GM19238 (cell line): Measurements from ENCODE around the gene NUP93.

Source experiments
- DNase-seq: peaks from one replicate; pipeline ENCODE4 v3.0.0; 2011; ENCODE audit warnings: low spot score; ENCODE audit not compliant: insufficient read length

Gene NUP93

DNA sequence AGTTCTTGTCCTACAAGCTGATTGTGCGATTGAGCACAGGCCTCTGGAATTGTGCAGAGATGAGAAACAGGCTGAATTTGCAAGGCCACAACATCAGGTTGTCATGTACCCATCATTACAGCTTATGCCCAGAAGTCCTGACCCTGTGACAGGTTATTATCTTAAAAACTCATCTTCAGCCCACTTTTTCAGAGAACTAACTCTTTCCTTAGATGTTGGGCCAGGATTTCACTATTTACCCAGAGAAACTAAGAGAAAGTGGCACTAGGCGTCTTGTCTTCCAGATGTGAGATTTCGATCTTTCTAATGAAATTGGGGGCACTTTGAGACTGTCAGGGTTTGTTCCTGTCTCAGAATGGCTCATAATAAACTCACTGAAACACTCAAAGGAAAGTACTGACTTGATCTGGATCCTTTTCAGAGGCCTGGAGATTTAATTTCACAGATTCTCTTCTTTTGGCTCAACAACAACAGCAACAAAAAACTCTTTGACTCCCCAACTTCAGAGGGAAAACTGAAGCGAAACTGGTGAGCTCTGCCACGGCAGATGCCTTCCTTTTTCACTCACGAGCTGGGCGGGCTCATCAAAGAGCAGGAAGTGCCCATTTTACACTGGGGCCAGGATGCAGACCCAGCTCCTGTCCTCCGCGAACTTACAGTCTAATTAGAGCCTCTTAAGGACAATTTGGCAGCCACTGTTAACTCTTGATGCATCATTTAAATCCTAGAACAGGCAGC, 117.4 kb downstream of the NUP93 start:
- DNase-seq = no peak

DNA sequence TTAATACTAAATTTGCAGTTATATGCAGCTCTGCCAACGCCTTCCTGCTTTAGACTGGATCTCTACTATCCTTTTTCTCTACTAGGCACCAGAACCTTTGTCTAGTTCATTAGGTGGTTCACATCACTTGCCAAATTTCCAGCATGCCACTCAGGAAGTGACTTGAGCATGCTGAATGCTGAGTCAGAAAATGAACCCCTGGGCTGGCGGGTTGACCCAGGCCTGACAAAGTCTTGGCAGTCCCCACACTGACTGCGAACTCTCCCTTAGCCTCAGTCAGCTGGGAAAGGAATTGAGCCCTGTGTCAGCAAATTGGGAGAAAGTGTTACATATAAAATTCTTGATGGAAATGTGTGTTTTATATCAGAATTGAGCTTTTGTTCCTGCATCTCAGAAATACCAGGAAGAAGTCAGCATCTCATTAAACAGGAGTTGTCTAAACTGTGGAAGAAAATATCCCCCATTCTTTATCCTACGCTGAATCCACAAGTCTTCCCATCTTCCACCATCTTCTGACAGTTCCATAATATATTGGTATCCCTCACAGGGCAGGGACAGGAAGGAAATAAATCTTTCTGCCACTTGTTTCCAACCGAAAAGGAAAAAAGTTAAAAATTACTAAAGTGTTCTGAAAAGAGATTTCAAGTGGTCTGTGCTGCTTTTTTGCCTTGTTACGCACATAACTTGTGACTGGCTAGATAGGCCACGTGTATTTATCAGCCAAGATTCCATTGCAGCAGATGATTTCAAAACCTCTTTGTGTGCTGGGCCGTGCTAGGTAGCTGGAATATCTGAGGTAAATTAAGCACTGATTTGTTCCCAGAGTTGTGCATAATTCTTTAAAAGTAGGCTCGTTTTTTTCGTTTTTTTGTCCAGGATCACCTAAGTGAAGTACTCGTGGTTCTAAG, 118.4 kb downstream of the NUP93 start:
- DNase-seq = no peak

DNA sequence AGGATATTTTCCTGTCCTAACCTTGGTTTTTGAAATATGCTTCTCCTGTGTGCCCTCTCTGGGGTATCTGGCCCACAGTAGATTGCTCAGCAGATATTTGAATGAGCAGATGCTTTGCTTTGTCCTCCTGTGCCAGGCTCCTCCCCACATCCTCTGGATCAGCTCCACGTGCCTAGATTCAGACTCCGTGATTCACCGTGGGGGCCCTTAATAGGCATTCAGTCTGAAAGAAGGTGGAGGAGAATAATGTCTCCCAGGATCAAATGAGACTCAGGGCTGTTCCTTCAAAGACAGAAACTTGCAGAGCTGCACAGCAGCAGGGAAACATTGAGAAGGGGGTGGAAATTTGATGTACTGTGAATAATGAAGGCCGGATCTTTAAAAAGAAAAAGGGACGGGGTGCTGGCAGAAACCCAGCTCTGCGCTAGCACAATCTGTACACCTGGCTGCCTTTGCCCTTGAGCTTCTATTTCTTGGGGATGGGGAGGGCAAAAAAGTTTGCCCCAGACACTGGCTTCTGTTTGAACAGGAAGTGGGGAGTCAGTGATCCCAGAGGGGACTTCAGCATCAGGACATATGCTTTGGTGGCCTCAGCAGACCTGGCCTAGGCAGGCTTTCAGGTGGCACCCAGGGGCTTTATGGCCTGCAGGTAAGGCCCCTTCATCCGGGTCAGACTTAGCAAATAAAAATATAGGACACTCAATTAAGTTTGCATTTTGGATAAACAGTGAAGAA, 119.2 kb downstream of the NUP93 start:
- DNase-seq = no peak

DNA sequence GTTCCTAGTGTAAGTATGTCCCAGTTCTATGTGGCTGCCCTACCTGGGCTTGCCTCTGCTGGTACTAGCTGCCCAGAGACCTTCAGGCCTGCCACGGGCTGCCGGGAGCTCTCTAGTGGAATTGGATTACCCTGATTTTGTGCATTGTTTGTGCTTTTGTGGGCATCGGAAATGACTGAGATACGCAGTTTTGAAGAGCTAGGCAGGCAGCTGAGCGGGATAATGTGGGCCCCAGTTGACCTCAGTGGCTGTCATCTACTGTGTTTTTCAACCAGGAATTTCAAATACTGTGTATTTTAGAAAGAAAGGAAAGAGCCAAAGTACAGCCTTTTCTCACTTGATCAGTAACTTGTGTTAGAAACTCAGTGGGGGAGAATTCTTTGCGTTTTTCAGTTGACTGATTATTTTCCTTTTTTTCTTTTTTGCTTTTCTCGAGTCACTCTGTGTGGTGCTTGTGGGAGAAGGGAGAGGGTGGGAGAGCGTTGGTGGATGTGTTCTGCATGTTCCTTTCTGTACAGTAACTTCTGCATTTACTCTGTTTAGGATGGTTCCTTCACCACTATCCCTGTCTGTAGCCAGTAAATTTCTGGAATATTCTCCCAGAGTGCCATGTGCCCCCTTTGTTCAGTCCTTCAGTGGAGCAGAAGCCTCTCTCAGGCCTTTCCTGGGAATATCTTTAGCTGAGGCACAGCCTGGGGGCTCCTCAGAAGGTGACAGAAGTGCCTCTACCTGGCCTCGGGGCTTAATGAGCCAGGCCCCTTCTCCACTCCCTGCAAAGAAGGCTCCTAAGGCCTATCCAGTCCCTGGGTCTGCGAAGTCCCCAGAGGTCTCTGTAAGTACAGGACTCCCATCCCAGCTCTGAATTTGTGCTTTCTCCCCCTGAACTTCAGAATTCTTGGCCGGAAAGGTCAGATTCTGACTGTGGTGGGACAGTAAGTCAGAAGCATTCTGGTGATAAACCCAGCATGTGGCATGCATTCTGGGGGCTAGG, 120.1 kb downstream of the NUP93 start:
- DNase-seq = no peak

DNA sequence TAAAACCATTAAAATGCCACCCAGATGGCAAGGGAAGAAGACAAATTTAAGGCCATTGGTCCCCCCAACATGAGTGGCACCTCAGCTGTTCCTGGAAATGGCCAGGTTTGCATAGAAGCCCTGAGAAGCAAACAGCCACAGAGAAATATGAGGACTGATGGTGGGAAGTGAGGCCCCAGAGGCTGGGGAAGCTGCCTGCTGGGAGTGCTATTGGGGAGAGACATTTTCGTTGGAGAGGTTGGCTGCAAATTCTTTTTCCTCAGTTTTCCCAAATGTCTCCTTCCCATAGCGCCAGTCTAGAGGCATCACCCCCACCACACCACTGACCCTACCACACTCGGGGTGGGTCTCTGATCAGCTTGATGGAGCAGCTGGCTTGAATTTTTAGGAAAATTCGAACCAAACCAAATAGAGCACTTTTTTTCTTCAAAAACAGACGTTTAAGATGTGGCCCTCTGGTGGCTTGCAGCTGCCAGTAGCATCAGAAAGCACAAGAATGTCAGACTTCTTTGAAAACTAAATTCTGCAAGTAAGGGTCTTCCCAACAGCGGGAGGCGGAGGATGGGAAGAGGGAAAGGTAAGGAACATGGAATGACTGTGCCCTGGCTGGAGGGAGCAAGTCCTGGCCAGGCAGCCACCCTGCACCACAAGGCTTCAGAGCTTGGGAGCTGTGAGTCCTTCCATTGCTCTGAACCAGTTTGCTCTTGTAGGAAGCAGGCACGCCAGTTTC, 121.9 kb downstream of the NUP93 start:
- DNase-seq = no peak

DNA sequence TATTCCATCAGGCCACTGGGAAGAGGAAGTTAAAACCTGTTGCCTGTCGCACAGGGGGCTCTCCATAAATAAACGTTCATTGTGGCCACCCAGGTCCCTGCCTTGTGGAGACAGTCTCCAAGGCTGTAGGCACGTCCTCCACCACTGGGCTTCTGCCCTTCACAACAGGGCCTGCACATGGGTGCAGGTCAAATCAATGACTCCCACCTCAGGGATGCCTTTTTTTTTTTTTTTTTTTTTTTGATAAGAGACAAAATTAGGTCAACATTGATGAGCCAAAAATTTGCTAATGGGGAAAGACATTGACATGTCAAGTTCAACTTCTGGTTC, 122.4 kb downstream of the NUP93 start:
- no peak for DNase-seq

DNA sequence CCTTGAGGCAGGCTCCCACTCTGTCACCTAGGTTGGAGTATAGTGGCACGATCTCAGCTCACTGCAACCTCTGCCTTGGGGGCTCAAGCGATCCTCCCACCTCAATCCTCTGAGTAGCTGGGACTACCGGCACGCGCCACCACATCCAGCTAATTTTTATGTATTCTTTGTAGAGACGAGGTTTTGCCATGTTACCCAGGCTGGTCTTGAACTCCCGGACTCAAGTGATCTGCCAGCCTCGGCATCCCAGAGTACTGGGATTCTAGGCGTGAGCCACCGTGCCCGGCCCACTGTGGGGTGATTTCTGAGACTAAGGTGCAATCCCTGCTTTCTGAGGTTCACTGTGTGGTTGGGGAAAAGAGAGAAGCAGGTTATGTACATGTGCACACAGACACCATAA, 123.0 kb downstream of the NUP93 start:
- no peak for DNase-seq

DNA sequence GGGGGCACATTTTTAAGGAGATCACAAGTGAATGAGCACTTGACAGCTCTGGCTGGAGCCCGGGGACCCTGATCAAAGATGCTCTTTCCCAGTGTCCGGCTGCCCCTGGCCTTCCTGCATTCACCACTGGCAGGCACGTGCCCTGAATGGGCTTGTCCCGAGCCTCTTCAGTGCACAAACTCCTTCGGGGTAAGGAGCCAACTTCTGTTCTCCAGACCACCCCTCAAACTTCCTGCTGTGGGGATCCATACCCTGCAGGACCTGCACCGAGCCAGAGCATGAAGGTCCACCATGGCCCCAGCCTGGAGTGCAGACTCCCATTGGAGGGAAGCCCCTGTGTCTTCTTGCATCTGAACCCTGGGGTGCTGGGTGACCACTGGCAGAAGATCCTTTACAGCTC, 125.3 kb downstream of the NUP93 start:
- DNase-seq = no peak

DNA sequence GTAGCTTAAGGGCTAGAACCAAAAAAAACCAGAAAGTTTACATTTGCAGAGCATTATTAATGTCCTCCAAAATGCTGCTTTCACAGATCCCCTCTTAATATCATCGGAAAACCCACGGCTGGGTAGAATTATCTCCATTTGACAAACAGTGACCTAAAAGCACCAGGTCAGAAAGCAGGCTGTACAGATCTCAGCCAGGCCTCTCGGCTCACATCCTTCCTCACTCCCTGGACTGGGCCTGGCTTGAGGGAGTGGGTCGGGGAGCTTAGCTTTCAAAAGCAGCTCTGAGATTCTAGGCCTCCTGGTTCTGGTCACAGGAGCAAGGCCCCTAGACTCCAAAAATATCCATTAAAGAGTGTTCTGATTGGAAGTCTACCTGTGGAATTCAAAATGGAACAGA, 126.0 kb downstream of the NUP93 start:
- DNase-seq = no peak

DNA sequence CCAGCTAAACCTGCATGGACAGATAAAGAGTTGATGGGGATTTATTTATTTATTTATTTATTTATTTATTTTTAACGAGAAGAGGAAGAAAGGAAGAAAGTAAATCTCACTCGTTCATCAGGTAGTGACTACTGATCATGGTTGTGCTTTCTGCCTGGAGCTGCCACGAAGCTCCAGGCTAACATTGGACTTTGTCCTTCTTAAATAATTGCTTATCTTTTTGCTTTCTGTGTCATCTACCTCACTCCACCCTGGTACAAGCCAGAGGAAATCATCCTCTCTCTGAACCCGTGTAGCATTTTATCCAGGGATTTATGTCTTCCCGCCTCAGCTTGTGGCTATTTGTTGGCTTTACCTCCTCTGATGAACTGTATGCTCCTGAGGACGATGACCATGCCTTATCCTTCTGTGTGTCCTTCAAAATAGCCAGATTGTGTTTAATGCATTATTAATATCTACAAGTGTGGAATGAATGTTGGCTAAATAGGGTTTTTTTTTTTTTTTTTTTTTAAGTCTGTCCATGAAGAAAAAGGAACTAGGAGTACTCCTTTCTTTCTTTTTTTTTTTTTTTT, 127.0 kb downstream of the NUP93 start:
- DNase-seq = no peak

DNA sequence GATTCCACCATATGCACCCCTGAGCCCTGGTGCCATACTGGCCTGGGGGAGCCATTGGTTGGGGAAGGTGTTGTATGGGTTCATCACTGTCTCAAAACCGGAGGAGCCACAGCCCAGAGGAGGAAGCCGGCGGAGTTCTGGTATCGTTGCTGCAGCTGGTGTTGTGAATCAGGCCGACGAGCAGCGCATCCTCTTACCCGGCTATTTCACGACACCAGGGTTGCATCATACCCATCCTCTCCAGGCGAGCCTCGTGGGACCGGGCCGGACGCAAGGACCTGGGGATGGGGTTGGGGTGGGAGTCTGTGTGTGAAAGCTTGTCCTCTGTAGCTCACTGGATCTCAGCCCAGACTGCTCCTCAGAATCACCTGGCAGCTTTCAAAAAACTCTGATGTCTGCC, 128.4 kb downstream of the NUP93 start:
- DNase-seq = no peak

DNA sequence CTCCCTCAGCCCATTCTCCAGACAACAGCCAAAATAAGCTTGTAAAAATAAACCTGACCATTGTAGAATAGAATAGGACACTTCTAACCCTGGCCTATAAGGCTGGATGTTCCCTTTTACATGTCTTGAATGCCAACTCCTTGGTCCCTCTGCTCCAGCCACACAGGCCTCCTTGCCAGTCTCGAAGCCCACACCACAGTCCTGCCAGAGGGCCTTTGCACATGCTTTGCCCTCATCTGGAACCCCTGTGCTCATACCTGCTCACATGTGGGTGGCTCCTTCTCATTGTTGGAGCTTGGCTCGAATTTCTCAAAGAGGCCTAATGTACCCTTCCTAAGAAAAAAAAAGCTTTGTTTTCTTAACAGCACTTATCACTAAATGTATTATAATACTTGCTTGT, 129.7 kb downstream of the NUP93 start:
- DNase-seq = no peak

DNA sequence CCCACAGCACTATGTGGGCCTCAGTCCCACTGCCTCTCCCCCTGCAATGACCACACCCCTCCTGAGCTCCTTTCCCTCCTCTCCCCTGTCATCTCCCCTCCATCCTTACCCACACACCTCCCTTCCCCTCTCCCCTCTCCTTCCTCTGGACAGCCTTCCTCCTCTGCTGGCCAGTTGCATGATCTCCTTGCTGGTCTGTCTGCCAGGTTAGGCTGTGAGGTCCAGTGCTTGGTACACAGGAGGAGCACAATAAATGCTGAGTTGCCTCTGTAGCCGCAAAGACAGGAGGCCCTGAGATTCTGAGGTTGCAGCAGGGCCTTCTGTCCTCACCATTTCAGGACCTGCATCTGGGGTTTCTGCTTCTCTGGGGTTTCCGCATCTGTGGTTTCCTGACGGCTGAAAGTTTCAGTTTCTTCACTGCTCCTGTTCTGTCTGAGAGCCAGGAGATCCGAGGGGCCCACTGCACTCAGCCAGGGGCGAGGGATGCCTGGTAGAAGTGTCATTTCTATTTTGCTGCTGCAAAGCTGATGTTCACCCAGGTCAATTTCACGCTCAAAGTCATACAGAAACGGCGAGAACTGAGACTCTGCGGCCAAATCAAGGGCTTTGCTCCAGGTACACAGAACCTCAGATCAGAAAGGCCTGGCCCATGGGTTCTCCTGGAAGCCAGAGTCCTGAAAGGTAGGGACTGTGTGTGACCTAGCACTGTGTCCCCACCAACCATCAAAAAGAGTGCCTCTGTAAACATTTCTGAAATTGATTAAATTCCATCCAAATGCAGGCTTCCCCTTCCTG, 130.5 kb downstream of the NUP93 start:
- DNase-seq = peak; percentile 67

DNA sequence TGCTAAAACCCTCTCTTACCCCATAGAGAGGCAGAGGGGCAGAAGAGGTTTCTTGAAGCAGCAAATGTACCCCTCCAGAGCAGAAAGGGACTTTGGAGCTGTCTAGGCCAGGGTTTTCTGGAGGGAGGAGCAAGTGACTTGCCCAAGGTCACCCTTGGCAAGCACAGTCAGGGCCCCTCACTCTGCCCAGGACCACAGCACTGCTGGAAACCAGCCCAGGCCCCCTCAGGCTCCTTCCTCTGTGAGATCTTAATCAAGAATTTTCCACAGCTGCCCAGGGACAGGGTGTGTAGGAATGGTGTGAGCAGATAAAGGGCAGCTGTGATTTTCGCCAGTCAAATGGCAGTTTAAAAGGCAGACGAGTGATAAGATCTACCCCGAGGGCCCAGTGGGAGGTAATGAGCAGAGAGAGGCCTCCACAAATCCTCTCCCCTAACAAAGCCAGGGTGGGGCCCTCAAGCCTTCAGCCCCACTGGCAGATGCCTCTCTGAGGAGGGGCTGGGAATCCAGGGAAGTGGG, 131.2 kb downstream of the NUP93 start:
- DNase-seq = no peak

DNA sequence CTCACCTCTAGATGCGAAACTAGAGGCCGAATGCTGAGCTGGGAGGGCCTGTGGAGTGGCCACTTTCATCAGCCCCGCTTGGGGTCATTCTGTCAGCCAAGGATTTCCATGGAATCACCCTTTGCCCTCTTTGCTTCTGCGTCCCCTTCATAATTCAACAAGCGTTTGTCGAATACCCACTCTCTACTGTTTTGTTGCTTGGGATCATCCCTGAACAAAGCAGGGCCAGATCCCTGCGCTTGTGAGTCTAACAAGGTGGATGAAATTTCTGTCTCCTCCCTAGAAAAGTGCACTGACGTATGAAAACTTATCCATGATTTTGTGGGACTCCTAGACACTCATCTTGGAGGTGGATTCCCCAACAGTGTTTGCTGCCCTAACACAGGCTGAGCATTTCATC, 131.8 kb downstream of the NUP93 start:
- DNase-seq = no peak

DNA sequence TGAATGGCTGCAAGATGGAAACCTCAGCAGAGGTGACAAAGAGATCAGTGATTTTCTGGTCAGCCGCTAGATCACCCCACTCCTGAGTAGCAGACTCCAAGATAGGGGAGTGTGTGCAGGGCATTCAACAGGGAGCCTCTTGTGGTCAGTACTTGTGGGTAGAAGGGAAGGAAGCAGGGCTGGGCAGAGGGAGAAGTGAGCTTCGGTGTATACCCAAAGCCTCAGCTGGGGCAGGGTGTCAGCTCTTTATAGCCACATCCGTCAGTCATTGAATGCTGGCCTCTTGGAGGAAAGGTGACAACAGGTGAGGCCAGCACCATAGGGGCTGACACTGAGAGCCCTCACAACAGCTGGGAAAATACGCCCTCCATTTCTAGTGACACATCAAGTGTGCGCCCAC, 132.8 kb downstream of the NUP93 start:
- no peak for DNase-seq

DNA sequence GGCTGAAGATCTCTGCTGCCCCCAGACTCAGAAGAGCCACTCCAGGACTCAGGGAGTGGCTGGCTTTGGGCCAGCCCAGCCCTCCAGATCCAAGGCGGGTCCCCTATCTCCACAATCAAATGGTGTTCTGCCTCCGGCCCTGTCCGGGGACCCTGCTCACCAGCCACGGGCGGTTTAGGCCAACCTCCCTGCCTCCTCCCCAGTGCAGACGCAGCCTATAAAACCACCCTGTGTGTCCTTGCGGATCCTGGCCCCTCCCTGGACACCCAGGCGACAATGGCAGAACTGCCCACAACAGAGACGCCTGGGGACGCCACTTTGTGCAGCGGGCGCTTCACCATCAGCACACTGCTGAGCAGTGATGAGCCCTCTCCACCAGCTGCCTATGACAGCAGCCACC, 135.0 kb downstream of the NUP93 start, which contains the start of gene SLC12A3:
Gene SLC12A3 (plus strand): TSS at position 248 of the 400 bp plus-strand sequence. CDS start 29 bp downstream, at position 277.
- DNase-seq = no peak

DNA sequence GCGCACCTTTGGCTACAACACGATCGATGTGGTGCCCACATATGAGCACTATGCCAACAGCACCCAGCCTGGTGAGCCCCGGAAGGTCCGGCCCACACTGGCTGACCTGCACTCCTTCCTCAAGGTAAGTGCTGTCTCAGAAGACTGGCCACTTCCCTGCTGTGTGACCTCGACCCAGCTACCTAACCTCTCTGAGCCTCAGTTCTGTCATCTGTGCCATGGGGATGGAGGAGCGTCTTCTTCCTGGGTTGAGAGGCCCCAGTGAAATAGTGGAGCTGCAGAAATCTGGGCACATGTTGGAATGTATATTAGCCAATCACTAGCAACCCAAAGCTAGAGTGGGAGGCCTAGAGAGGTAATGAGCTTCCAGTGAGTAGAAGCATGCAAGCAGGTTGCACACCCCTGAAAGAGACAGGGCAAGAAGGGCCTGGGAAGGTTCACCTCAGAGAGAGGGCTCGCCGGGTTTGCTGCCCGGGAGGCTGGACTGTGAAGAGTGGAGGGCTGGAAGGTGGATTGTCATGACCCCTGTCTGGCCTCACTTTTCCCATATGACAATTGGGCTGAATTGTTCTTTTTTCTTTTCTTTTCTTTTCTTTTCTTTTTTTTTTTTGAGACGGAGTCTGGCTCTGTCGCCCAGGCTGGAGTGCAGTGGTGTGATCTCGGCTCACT, 135.6 kb downstream of the NUP93 start:
- DNase-seq = no peak
